ENCODE results near the gene LRPPRC.

Gene LRPPRC

DNA sequence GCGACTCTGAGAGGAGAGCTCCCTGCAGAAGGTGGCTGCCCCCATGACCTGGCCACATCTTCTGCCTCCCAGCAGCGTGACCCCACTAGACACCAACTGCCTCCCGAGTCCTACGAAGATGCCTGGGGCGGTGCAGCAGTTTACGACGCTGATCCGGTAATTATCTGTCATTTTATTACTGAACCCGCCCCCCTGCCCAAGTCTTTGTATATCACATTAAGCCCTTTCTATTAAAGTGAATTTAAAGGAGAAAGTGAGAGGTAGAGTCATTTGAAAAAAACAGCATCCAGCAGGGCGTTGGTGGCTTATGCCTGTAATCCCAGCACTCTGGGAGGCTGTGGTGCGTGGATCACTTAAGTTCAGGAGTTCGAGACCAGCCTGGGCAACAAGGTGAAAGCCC, 123.6 kb downstream of the LRPPRC start:
- in situ Hi-C loops (cut with HindIII; ENCODE audit: low sequenced_read_pairs): no loop called here
- H3K4me3 ChIP-seq (ENCODE audit: low read depth, low read length): no peak overlapping the region
- no peak for DNase-seq (ENCODE audit: low read depth, low spot score)
- TF ChIP-seq, protein P1, sequence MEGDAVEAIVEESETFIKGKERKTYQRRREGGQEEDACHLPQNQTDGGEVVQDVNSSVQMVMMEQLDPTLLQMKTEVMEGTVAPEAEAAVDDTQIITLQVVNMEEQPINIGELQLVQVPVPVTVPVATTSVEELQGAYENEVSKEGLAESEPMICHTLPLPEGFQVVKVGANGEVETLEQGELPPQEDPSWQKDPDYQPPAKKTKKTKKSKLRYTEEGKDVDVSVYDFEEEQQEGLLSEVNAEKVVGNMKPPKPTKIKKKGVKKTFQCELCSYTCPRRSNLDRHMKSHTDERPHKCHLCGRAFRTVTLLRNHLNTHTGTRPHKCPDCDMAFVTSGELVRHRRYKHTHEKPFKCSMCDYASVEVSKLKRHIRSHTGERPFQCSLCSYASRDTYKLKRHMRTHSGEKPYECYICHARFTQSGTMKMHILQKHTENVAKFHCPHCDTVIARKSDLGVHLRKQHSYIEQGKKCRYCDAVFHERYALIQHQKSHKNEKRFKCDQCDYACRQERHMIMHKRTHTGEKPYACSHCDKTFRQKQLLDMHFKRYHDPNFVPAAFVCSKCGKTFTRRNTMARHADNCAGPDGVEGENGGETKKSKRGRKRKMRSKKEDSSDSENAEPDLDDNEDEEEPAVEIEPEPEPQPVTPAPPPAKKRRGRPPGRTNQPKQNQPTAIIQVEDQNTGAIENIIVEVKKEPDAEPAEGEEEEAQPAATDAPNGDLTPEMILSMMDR (IDR thresholded peaks at IDR 0.05; ENCODE audit: low read depth, low read length): no peak

DNA sequence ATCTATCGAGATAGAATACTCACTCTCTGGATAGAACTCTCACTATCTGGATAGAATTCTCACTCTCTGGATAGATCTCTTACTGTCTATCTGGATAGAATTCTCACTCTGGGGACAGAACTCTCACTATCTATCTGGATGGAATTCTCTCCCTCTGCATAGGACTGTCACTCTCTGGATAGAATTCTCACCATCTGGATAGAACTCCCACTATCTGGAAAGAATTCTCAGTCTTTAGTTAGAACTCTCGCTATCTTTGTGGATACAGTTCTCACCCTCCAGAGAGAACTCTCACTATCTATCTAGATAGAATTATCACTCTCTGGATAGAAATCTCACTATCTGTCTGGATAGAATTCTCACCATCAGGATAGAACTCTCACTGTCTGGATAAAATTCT, 140.5 kb downstream of the LRPPRC start:
- no peak overlapping the region for H3K4me3 ChIP-seq (ENCODE audit: low read depth, low read length)
- TF ChIP-seq, protein P1 (IDR thresholded peaks at IDR 0.05; ENCODE audit: low read depth, low read length): no peak
- no peak for DNase-seq (ENCODE audit: low read depth, low spot score)
- in situ Hi-C loops (cut with HindIII; ENCODE audit: low sequenced_read_pairs): no loop called here

DNA sequence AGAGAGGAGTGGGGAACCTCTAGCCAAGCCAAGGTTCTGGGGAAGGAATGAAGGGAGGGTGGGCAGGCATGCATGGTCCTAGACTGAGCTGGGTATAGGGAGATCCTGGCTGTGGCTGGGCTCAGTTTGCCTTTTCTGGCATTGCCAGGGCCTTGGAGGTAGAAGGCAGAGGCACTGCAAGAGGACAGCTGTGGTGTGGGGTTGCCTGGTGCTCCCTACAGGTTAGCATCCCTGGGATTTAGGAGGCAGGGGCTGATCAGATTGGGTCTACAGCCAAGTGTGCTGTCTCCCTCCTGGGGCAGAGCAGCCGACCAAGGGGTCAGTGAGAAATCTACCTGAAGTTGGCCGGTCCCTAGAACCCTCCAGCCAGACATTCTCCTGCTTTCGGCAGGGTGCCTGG, 141.1 kb downstream of the LRPPRC start:
- in situ Hi-C loops (cut with HindIII; ENCODE audit: low sequenced_read_pairs): no loop called here

DNA sequence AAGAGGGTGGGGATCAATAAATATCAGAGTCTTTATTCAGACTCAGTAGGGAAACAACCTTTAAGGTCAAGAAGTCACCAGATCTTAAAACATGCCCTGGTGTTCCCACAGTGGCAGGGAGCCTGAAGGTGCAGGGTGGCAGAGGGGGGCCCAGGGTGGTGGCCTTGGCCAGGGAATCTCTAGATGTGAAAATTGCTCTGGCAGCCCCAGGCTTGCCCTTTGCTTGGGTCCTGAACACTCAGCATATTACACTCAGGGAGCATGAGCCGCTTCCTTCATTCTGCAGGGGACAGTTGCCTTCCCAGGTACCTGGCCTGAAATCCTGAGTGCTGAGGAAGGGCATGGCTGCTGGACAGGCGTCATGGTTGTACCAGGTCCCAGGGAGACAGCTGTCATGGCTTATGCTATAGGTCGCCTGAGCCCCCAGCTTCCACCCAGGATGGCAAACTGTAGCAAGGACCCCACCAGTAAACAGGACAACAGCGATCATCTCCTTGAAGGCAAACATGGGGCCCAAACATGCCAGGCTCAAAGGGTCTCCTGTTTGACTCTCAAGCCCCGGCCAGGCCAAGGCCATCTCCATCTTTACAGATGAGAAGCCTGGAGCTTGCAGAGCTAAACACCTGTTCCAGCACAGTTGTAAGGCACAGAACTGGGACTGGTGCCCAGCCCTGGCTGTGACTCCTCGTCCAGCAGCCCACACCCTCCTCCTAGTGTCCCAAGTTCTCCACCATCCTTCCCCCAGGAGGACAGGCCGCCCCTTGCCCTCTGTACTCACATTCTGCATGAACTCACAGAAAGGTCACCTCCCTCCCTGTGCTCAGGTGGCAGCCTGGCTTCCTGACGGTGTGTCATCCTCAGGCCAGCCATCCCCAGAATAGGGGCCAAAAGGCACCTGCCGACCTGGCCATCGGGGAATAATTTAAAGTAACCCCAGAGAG, 142.4 kb downstream of the LRPPRC start:
- no peak overlapping the region for H3K4me3 ChIP-seq (ENCODE audit: low read depth, low read length)
- in situ Hi-C loops (cut with HindIII; ENCODE audit: low sequenced_read_pairs): no loop called here
- TF ChIP-seq, protein P1 (IDR thresholded peaks at IDR 0.05; ENCODE audit: low read depth, low read length): no peak
- DNase-seq (ENCODE audit: low read depth, low spot score): no peak

More for the DNA sequence above, 141.1 kb downstream of the LRPPRC start:
- no peak for DNase-seq (ENCODE audit: low read depth, low spot score)
- H3K4me3 ChIP-seq (ENCODE audit: low read depth, low read length): no peak overlapping the region
- TF ChIP-seq, protein P1 (IDR thresholded peaks at IDR 0.05; ENCODE audit: low read depth, low read length): no peak

DNA sequence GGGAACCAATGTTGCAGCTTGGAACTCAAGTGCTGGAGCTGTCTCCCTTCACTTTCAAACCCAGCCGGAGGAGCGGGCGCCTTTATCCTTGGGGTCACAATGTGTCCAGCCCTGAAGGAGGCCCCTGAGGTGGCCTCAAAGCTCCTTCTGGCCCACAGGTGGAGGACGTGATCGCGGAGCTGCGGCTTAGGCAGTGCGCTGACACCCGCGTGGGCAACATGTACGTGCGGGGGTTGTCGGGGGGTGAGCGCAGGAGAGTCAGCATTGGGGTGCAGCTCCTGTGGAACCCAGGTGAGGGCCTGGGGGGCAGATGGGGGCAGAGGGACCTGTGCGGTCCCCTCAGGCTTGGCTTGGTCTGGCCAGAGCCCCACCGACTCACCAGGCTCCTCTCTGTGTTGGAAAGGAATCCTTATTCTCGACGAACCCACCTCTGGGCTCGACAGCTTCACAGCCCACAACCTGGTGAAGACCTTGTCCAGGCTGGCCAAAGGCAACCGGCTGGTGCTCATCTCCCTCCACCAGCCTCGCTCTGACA, 143.5 kb downstream of the LRPPRC start:
- in situ Hi-C loops (cut with HindIII; ENCODE audit: low sequenced_read_pairs): no loop called here

More for the DNA sequence above, 143.5 kb downstream of the LRPPRC start:
- H3K4me3 ChIP-seq (ENCODE audit: low read depth, low read length): no peak overlapping the region
- no peak for DNase-seq (ENCODE audit: low read depth, low spot score)
- TF ChIP-seq, protein P1 (IDR thresholded peaks at IDR 0.05; ENCODE audit: low read depth, low read length): no peak
